ENCODE measurements around the gene PNO1. TPM values are rescaled to one million over a fixed set of nuclear protein-coding genes. Genes with fewer than 3 reads are reported as not detected.

PNO1 gene
- total and polyA plus RNA-seq, 2 donors (not counting 3 experiments of a cell fraction or from before 2014, with no cell fraction given): 9.4 to 25.6 TPM

GRCh38 chr2:68118816-68119215 is 38.9 kb upstream of the PNO1 start:
- intact Hi-C loops (cut with micrococcal nuclease) (no loop called here), dilution Hi-C loops (cut with MboI; ENCODE audit: extremely low pct_ligation_motif_present, low sequenced_read_pairs) (no loop called here)
- no peaks in the 10 kb centered on the region for H4K20me1 ChIP-seq (replicated peaks; ENCODE audit: control insufficient read depth, extremely low read depth, insufficient read depth, low read length)
- H3K79me2 ChIP-seq (ENCODE audit: control insufficient read depth, insufficient read depth, low read length): no peaks in the 10 kb centered on the region
- no peak overlapping the region for H3K27ac ChIP-seq (ENCODE audit: insufficient read depth, low read depth, low read length)
- ChIA-PET CTCF (interaction anchor here (1.4 to 5.3 kb wide), 2 partner anchors 167 to 239 kb away, joined by 3 to 153 read pairs; no protein-coding TSS in a partner anchor), POLR2A (no interaction called here)
- H3K9ac ChIP-seq (replicated peaks; ENCODE audit: extremely low read depth, insufficient read depth, low read length): no peak overlapping the region
- H3K36me3 ChIP-seq (ENCODE audit: control insufficient read depth in 2 of 2, extremely low read depth in 1 of 2, insufficient read depth in 2 of 2, low read length in 2 of 2): no peaks in the 10 kb centered on the region
- H3K4me2 ChIP-seq (ENCODE audit: insufficient read depth, low read length): no peak overlapping the region
- H3K4me1 ChIP-seq (ENCODE audit: control insufficient read depth, extremely low read depth, insufficient read depth, low read length): peaks cover 3% of the 10 kb centered on the region
- DNase-seq (ENCODE audit: low read depth, low spot score): no peak
- no peaks in the 10 kb centered on the region for H3K9me1 ChIP-seq (replicated peaks; ENCODE audit: control insufficient read depth, extremely low read depth, insufficient read depth, low read length)
- no peaks in the 10 kb centered on the region for H3K9me3 ChIP-seq (replicated peaks; ENCODE audit: control insufficient read depth, insufficient read depth, low read length)
- no peak overlapping the region for H3K4me3 ChIP-seq (replicated peaks in 1 of 3; ENCODE audit: insufficient read depth in 1 of 3, low read depth in 1 of 3, low read length in 3 of 3)
- no peak for FAIRE-seq
- TF ChIP-seq FOS (IDR thresholded peaks at IDR 0.05; ENCODE audit: borderline replicate concordance, insufficient read depth, low read length) (no peak), JUN (IDR thresholded peaks at IDR 0.05; ENCODE audit: borderline replicate concordance, insufficient read depth, insufficient read length, low read depth) (no peak), CTCF (IDR thresholded peaks at IDR 0.05; ENCODE audit: extremely low read depth in 1 of 2, insufficient read depth in 1 of 2, low read depth in 1 of 2, low read length in 2 of 2) (no peak), EZH2 (IDR thresholded peaks at IDR 0.05; ENCODE audit: borderline replicate concordance, low read depth, low read length, severe bottlenecking) (no peak)
- peaks cover 3 to 10% of the 10 kb centered on the region in 2 experiments for H3K27me3 ChIP-seq (ENCODE audit: control insufficient read depth in 2 of 2, insufficient read depth in 2 of 2, low read length in 2 of 2)
- H2AFZ ChIP-seq (ENCODE audit: low read depth, low read length): no peak overlapping the region
- no TSS peak for BruUV-seq (replicated peaks)

- CTCF ChIA-PET: interaction anchor here (1.5 to 5.3 kb wide), 3 partner anchors 166 to 322 kb away, joined by 4 to 153 read pairs (median 130); no protein-coding TSS in a partner anchor
Observed at GRCh38 chr2:68119504-68119903, 38.2 kb upstream of the PNO1 start.

More at GRCh38 chr2:68119504-68119903, 38.2 kb upstream of the PNO1 start:
- dilution Hi-C loops (cut with MboI; ENCODE audit: extremely low pct_ligation_motif_present, low sequenced_read_pairs) (no loop called here), intact Hi-C loops (cut with micrococcal nuclease) (no loop called here)
- Histone ChIP-seq H3K9me3 (replicated peaks; ENCODE audit: control insufficient read depth, insufficient read depth, low read length) (no peaks in the 10 kb centered on the region), H2AFZ (ENCODE audit: low read depth, low read length) (no peak overlapping the region), H3K4me1 (ENCODE audit: control insufficient read depth, extremely low read depth, insufficient read depth, low read length) (peaks cover 3% of the 10 kb centered on the region), H3K27ac (ENCODE audit: insufficient read depth, low read depth, low read length) (no peak overlapping the region), H3K4me3 (replicated peaks in 1 of 3; ENCODE audit: insufficient read depth in 1 of 3, low read depth in 1 of 3, low read length in 3 of 3) (no peak overlapping the region), H3K9ac (replicated peaks; ENCODE audit: extremely low read depth, insufficient read depth, low read length) (no peak overlapping the region), H4K20me1 (replicated peaks; ENCODE audit: control insufficient read depth, extremely low read depth, insufficient read depth, low read length) (no peaks in the 10 kb centered on the region), H3K36me3 (ENCODE audit: control insufficient read depth in 2 of 2, extremely low read depth in 1 of 2, insufficient read depth in 2 of 2, low read length in 2 of 2) (no peaks in the 10 kb centered on the region), H3K9me1 (replicated peaks; ENCODE audit: control insufficient read depth, extremely low read depth, insufficient read depth, low read length) (no peaks in the 10 kb centered on the region), H3K4me2 (ENCODE audit: insufficient read depth, low read length) (no peak overlapping the region), H3K79me2 (ENCODE audit: control insufficient read depth, insufficient read depth, low read length) (no peaks in the 10 kb centered on the region), H3K27me3 (ENCODE audit: control insufficient read depth in 2 of 2, insufficient read depth in 2 of 2, low read length in 2 of 2) (peaks cover 3 to 10% of the 10 kb centered on the region in 2 experiments)
- FAIRE-seq (no peak), DNase-seq (ENCODE audit: low read depth, low spot score) (no peak)
- TF ChIP-seq POLR2AphosphoS5 (IDR thresholded peaks at IDR 0.05; ENCODE audit: insufficient read depth, low read depth, low read length): no peak
- TF ChIP-seq MYC (IDR thresholded peaks at IDR 0.05; ENCODE audit: low read depth, low read length): no peak
- TF ChIP-seq POLR2A (IDR thresholded peaks at IDR 0.05; ENCODE audit: low read depth, low read length): no peak
- no peak for TF ChIP-seq GATA2 (IDR thresholded peaks at IDR 0.05; ENCODE audit: insufficient read depth, insufficient read length, low read depth, low read length)
- no peak for TF ChIP-seq FOS (IDR thresholded peaks at IDR 0.05; ENCODE audit: borderline replicate concordance, insufficient read depth, low read length)
- no peak for TF ChIP-seq CTCF (IDR thresholded peaks at IDR 0.05; ENCODE audit: extremely low read depth in 1 of 2, insufficient read depth in 1 of 2, low read depth in 1 of 2, low read length in 2 of 2)
- no peak for TF ChIP-seq EZH2 (IDR thresholded peaks at IDR 0.05; ENCODE audit: borderline replicate concordance, low read depth, low read length, severe bottlenecking)
- TF ChIP-seq JUN (IDR thresholded peaks at IDR 0.05; ENCODE audit: borderline replicate concordance, insufficient read depth, insufficient read length, low read depth): no peak
- TF ChIP-seq MAX (IDR thresholded peaks at IDR 0.05; ENCODE audit: insufficient read depth, insufficient read length): no peak
- POLR2A ChIA-PET: no interaction called here
- no TSS peak for BruUV-seq (replicated peaks)
